ENCODE results near the gene FOXN3. TPM values are rescaled to one million over a fixed set of nuclear protein-coding genes. Genes with fewer than 3 reads are reported as not detected.

FOXN3 gene
- polyA plus RNA-seq, 1 of the 3 experiments (the other 2 are of a cell fraction) = 9.8 TPM

GRCh38 chr14:89166633-89167032, 250.4 kb downstream of the FOXN3 start (continued):
- TF ChIP-seq IRF3 (IDR thresholded peaks at IDR 0.05; ENCODE audit: low read depth, low read length) (no peak), RAD21 (IDR thresholded peaks at IDR 0.05; ENCODE audit: low read length) (no peak), MXI1 (IDR thresholded peaks at IDR 0.05; ENCODE audit: low read depth, low read length) (no peak), RCOR1 (IDR thresholded peaks at IDR 0.05; ENCODE audit: low read length) (no peak)

GRCh38 chr14:89165189-89166181, 251.5 kb downstream of the FOXN3 start:
- no peaks in the 10 kb centered on the region for H3F3A ChIP-seq (replicated peaks; ENCODE audit: insufficient read depth)
- H3K9ac ChIP-seq = no peak overlapping the region
- TF ChIP-seq YY1 (IDR thresholded peaks at IDR 0.05; ENCODE audit: low read depth) = no peak
- no peak for TF ChIP-seq TCF12 (IDR thresholded peaks at IDR 0.05)
- TF ChIP-seq ELF1 (IDR thresholded peaks at IDR 0.05) = no peak
- no peak for TF ChIP-seq FOSL2 (IDR thresholded peaks at IDR 0.05; ENCODE audit: borderline replicate concordance, low read depth)
- no peak for TF ChIP-seq USF1 (IDR thresholded peaks at IDR 0.05; ENCODE audit: borderline replicate concordance, low read depth)
- TF ChIP-seq PBX3 (IDR thresholded peaks at IDR 0.05) = no peak
- no peak for TF ChIP-seq TEAD4 (IDR thresholded peaks at IDR 0.05; ENCODE audit: borderline replicate concordance, insufficient read depth)
- no peaks in the 10 kb centered on the region for H3K4me1 ChIP-seq (ENCODE audit: control insufficient read depth in 1 of 2, insufficient read depth in 2 of 2, low read depth in 1 of 2, low read length in 1 of 2)
- H3K36me3 ChIP-seq (replicated peaks in 1 of 2; ENCODE audit: control insufficient read depth in 1 of 2, insufficient read depth in 2 of 2, low read length in 1 of 2) = peaks cover 5 to 18% of the 10 kb centered on the region in 2 experiments
- no peaks in the 10 kb centered on the region for H3K9me2 ChIP-seq
- WGBS (ENCODE audit: low lambda C conversion rate) = 86% methylated on average over 11 of the region's 11 CpGs
- no peaks in the 10 kb centered on the region for H3K79me2 ChIP-seq (ENCODE audit: insufficient read depth)
- H3K4me3 ChIP-seq (ENCODE audit: low read depth in 2 of 2, low read length in 1 of 2) = no peak overlapping the region
- H2AFZ ChIP-seq (ENCODE audit: low read depth) = no peak overlapping the region
- no peaks in the 10 kb centered on the region for H4K20me1 ChIP-seq (ENCODE audit: insufficient read depth)
- H3K27me3 ChIP-seq (ENCODE audit: insufficient read depth) = no peaks in the 10 kb centered on the region
- H3K27ac ChIP-seq (ENCODE audit: low read depth in 2 of 2, low read length in 1 of 2) = no peak overlapping the region
- ChIA-PET CTCF (interaction anchor here (1.0 to 2.4 kb wide), 2 partner anchors 11 to 12 kb away, joined by 3 to 6 read pairs; no protein-coding TSS in a partner anchor), POLR2A (interaction anchor here (1.2 kb wide), 1 partner anchor 48 kb away, joined by 3 read pairs; no protein-coding TSS in a partner anchor)
- H3K9me3 ChIP-seq = no peaks in the 10 kb centered on the region
- no peak for DNase-seq
- no peak overlapping the region for H3K4me2 ChIP-seq

Measured in SK-N-SH (cell line).